Esophagus muscularis mucosa (tissue), 4 donors: ENCODE data around the gene HS3ST6. TPM values are rescaled to one million over a fixed set of nuclear protein-coding genes. Genes with fewer than 3 reads are reported as not detected.
"Not testable (repeated sequence)": the region's sequence is repeated elsewhere in the genome, so short reads cannot be mapped to it uniquely, and the experiment has no call there.

Experiments
- DNase-seq: peaks from one replicate; pipeline ENCODE4 v3.0.0-alpha.2; 2017; ENCODE audit errors: extremely low spot score
- H3K27ac ChIP-seq, 4 donors: fragments of 200-600 bp; sonication (generic); replicated peaks in 1 of 4; 1 replicate in 3 of 4; 2 replicates in 1 of 4; pipeline ENCODE4 v1.5.1; 2016 to 2019; ENCODE audit warnings: mild to moderate bottlenecking in 1 of 4
- H3K27me3 ChIP-seq, 4 donors: fragments of 200-600 bp; sonication (generic); one replicate each; pipeline versions ENCODE4 v1.5.1 to v1.6.0; 2016 to 2019
- H3K36me3 ChIP-seq, 4 donors: fragments of 200-600 bp; sonication (generic); one replicate each; pipeline ENCODE4 v1.5.1; 2016 to 2019
- H3K4me1 ChIP-seq, 4 donors: fragments of 200-600 bp; sonication (generic); one replicate each; pipeline ENCODE4 v1.5.1; 2016 to 2019
- H3K4me3 ChIP-seq, 4 donors: fragments of 200-600 bp; sonication (generic); 1 replicate in 2 of 4; 2 replicates in 2 of 4; pipeline ENCODE4 v1.5.1; 2016 to 2019; ENCODE audit warnings: mild to moderate bottlenecking in 4 of 4, moderate library complexity in 1 of 4
- H3K9me3 ChIP-seq, 4 donors: fragments of 200-600 bp; sonication (generic); 1 replicate in 3 of 4; 2 replicates in 1 of 4; pipeline ENCODE4 v1.5.1; 2016 to 2019
- EP300 ChIP-seq: sonication (generic); formaldehyde crosslinking; IDR thresholded peaks from one replicate; pipeline ENCODE4 v1.6.1; 2017; ENCODE audit warnings: antibody characterized with exemption
- POLR2A ChIP-seq: fragments of 450-650 bp; IDR thresholded peaks from one replicate; pipeline ENCODE4 v1.6.1; 2017; ENCODE audit warnings: antibody characterized with exemption, moderate library complexity, mild to moderate bottlenecking, low read depth
- POLR2AphosphoS5 ChIP-seq, 2 donors: sonication (generic); formaldehyde crosslinking; IDR thresholded peaks; one replicate each; pipeline ENCODE4 v1.6.1; 2017; ENCODE audit warnings: antibody characterized with exemption in 2 of 2
- WGBS: methylation state at CpG from one replicate; pipeline ENCODE4 v1.1.5; 2018; 5-methylcytosine and 5-hydroxymethylcytosine counted together
- intact Hi-C: fragments of 100-400 bp; cut with DNase I; formaldehyde crosslinking; loops from one replicate; pipeline ENCODE4 v1.15.1; 2023
- total RNA-seq, 4 donors: library from RNA; depleted of rRNA; stranded (reverse); fragments of >200 nt; gene quantifications; one replicate each; pipeline versions ENCODE4 v1.1.0 to v1.2.1, GENCODE V29; 2016
- TF ChIP-seq, protein P1 (sequence below), 3 experiments: fragments of 200-600 bp in 2 of 3; fragments of 450-650 bp in 1 of 3; sonication (generic) in 2 of 3; IDR thresholded peaks; one replicate each; pipeline ENCODE4 v1.5.1; 2017 to 2019; ENCODE audit warnings: antibody characterized with exemption in 3 of 3, mild to moderate bottlenecking in 2 of 3, moderate library complexity in 1 of 3

Gene HS3ST6
- total RNA-seq, 4 donors from 2014 or later = not detected

DNA sequence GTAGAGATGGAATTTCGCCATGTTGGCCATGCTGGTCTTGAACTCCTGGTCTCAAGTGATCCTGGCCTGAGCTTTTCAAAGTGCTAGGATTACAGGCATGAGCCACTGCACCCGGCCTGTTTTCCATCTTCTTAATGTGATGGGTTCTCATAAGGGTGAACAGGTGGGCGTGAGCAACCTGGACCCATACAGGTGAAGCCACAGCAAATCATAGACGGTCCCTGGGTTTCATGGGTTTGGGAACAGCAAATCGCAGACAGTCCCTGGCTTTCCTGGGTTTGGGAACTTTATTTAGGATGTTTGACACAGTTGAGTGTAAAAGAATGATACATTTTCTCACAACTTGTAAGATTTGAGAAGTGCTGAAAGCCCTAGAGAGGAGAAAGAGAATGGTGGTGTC, 33.3 kb downstream of the HS3ST6 start:
- peaks cover 0 to 76% (median 4%) of the 10 kb centered on the region in 4 donors for H3K27me3 ChIP-seq
- H3K27ac ChIP-seq = no peak overlapping the region
- WGBS = 82% methylated on average over 5 of the region's 5 CpGs
- H3K4me1 ChIP-seq = no peaks in the 10 kb centered on the region
- H3K4me3 ChIP-seq = no peak overlapping the region
- no peak for DNase-seq
- H3K9me3 ChIP-seq = no peaks in the 10 kb centered on the region
- no peaks in the 10 kb centered on the region for H3K36me3 ChIP-seq
- intact Hi-C loops = no loop called here
- TF ChIP-seq, protein P1, sequence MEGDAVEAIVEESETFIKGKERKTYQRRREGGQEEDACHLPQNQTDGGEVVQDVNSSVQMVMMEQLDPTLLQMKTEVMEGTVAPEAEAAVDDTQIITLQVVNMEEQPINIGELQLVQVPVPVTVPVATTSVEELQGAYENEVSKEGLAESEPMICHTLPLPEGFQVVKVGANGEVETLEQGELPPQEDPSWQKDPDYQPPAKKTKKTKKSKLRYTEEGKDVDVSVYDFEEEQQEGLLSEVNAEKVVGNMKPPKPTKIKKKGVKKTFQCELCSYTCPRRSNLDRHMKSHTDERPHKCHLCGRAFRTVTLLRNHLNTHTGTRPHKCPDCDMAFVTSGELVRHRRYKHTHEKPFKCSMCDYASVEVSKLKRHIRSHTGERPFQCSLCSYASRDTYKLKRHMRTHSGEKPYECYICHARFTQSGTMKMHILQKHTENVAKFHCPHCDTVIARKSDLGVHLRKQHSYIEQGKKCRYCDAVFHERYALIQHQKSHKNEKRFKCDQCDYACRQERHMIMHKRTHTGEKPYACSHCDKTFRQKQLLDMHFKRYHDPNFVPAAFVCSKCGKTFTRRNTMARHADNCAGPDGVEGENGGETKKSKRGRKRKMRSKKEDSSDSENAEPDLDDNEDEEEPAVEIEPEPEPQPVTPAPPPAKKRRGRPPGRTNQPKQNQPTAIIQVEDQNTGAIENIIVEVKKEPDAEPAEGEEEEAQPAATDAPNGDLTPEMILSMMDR (IDR thresholded peaks at IDR 0.05) = no peak
- TF ChIP-seq EP300 (no peak), POLR2A (no peak), POLR2AphosphoS5 (IDR thresholded peaks at IDR 0.05) (no peak)

DNA sequence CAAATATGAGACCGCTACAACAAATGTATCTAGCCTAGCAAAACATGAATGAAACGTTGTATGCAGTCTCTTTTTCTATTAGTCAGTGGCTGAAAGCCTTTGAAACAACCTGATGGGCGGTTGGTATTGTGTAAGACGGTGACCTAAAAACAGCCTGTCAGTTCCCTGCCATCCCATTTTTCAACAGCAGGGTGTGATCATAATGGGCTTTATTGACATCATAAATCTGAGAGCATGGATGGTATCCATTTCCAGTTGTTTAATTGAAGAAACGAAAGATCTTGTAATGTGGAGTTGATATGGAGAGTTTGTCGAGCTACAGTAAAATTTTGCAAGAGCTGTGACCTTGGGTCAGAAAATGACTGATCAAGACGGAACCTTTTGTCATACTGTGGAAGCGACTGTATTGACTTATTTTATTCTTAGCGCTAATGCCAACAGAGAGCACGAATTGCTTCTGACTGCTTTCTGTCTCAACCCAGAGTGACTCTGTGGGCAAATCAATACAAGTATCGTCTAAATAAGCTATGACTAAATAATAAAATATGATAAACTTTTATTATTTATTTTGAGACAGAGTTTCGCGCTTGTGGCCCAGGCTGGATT, 34.0 kb downstream of the HS3ST6 start:
- intact Hi-C loops = no loop called here
- Histone ChIP-seq H3K9me3 (no peaks in the 10 kb centered on the region), H3K4me1 (no peaks in the 10 kb centered on the region), H3K27me3 (peaks cover 0 to 76% (median 4%) of the 10 kb centered on the region in 4 donors), H3K27ac (no peak overlapping the region), H3K36me3 (no peaks in the 10 kb centered on the region), H3K4me3 (no peak overlapping the region)
- DNase-seq = no peak
- WGBS = 69% methylated on average over 13 of the region's 13 CpGs
- TF ChIP-seq POLR2AphosphoS5 (IDR thresholded peaks at IDR 0.05) = no peak
- no peak for TF ChIP-seq EP300
- TF ChIP-seq POLR2A = no peak
- TF ChIP-seq, protein P1 (IDR thresholded peaks at IDR 0.05) = no peak

DNA sequence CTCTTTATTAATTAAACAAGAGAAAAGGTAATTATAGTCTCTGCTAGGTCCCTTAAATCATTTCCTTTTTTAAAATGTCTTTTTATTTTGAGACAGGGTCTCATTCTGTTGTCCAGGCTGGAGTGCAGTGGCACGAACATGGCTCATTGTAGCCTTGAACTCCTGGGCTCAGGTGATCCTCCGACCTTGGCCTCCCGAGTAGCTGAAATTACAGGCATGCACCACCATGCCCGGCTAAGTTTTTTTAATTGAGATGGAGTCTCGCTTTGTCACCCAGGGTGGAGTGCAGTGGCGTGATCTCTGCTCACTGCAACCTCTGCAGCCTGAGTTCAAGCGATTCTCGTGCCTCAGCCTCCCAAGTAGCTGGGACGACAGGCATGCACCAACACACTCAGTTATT, 37.0 kb downstream of the HS3ST6 start:
- H3K9me3 ChIP-seq, H3K4me3 ChIP-seq, intact Hi-C loops, H3K36me3 ChIP-seq, H3K4me1 ChIP-seq, H3K27ac ChIP-seq, DNase-seq: not testable (repeated sequence)
- H3K27me3 ChIP-seq = peaks cover 0 to 86% (median 4%) of the 10 kb centered on the region in 4 donors
- WGBS = 93% methylated on average over 9 of the region's 9 CpGs

DNA sequence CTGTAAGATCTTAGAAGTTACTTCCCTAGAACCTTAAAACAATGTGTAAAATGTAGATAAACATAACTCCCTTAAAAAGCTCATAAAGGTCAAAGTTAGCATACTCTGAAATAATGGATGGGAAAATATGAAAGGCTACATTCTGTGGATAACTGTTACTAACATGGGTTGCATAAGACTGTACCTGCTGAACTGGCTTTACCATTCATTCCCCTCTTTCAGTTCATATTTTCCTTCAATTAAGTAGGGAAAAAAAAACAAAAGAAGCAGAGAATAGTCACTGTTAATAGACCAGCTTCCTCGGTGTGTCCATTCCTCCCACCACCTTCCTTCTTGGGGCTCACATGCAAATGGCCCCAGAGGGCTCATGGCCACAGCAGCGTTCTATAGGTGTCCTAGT, 38.7 kb downstream of the HS3ST6 start:
- no peaks in the 10 kb centered on the region for H3K4me1 ChIP-seq
- H3K4me3 ChIP-seq = no peak overlapping the region
- no peaks in the 10 kb centered on the region for H3K9me3 ChIP-seq
- H3K36me3 ChIP-seq = no peaks in the 10 kb centered on the region
- no peak for TF ChIP-seq POLR2A
- TF ChIP-seq, protein P1 (IDR thresholded peaks at IDR 0.05) = no peak
- no peak for TF ChIP-seq POLR2AphosphoS5 (IDR thresholded peaks at IDR 0.05)
- TF ChIP-seq EP300 = no peak
- no peak for DNase-seq
- H3K27me3 ChIP-seq = peaks cover 0 to 87% (median 11%) of the 10 kb centered on the region in 4 donors
- WGBS = 78% methylated on average over 2 of the region's 2 CpGs
- intact Hi-C loops = no loop called here
- H3K27ac ChIP-seq = no peak overlapping the region

DNA sequence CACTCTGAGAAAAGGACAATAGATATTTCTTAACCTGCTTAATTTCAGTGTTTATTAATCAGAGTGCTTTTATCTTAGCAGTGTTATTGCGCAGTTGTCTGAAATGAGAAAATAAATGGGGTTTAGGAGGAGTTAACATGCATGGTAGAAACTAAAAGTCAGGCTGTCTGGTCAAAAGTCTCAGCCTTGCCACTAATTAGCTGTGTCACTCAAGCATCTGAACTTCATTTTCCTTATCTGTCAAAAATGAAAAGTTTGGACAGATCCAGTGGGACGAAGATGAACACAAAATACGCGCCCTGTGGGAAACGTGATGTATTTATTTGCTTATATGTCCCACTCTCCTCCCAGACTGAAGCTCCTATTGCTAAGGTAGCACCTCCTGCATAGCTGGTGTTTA, 40.0 kb downstream of the HS3ST6 start:
- intact Hi-C loops = no loop called here
- H3K4me1 ChIP-seq = no peaks in the 10 kb centered on the region
- 78% methylated on average over 5 of the region's 5 CpGs for WGBS
- H3K9me3 ChIP-seq = no peaks in the 10 kb centered on the region
- no peak for DNase-seq
- TF ChIP-seq POLR2A = no peak
- TF ChIP-seq POLR2AphosphoS5 (IDR thresholded peaks at IDR 0.05) = no peak
- no peak for TF ChIP-seq EP300
- TF ChIP-seq, protein P1 (IDR thresholded peaks at IDR 0.05) = no peak
- H3K27me3 ChIP-seq = peaks cover 0 to 88% (median 13%) of the 10 kb centered on the region in 4 donors
- no peak overlapping the region for H3K4me3 ChIP-seq
- no peak overlapping the region for H3K27ac ChIP-seq
- no peaks in the 10 kb centered on the region for H3K36me3 ChIP-seq
